ENCODE data around the gene HOXA1. TPM values are rescaled to one million over a fixed set of nuclear protein-coding genes. Genes with fewer than 3 reads are reported as not detected.

Gene HOXA1
- total RNA-seq, 1 experiment from 2014 or later: 8.8 TPM

- Histone ChIP-seq H3K27ac (ENCODE audit: low read length) (peak overlapping the region; percentile 71), H3K9me3 (ENCODE audit: control insufficient read depth, insufficient read depth, low read depth, low read length) (no peaks in the 10 kb centered on the region), H3K4me1 (ENCODE audit: control insufficient read depth, insufficient read depth, low read length) (peaks cover 51% of the 10 kb centered on the region), H3K27me3 (ENCODE audit: control insufficient read depth, insufficient read depth, low read length) (no peaks in the 10 kb centered on the region), H3K36me3 (ENCODE audit: control insufficient read depth, insufficient read depth, low read length) (no peaks in the 10 kb centered on the region), H3K4me3 (ENCODE audit: low read depth in 2 of 2, low read length in 2 of 2) (no peak overlapping the region)
- DNase-seq (ENCODE audit: low read depth, low spot score): no peak
- intact Hi-C loops (cut with micrococcal nuclease; ENCODE audit: unreplicated experiment): loop anchor here (10.0 kb wide), 1 partner anchor 56 kb away; no protein-coding TSS in a partner anchor
- TF ChIP-seq, protein P1, sequence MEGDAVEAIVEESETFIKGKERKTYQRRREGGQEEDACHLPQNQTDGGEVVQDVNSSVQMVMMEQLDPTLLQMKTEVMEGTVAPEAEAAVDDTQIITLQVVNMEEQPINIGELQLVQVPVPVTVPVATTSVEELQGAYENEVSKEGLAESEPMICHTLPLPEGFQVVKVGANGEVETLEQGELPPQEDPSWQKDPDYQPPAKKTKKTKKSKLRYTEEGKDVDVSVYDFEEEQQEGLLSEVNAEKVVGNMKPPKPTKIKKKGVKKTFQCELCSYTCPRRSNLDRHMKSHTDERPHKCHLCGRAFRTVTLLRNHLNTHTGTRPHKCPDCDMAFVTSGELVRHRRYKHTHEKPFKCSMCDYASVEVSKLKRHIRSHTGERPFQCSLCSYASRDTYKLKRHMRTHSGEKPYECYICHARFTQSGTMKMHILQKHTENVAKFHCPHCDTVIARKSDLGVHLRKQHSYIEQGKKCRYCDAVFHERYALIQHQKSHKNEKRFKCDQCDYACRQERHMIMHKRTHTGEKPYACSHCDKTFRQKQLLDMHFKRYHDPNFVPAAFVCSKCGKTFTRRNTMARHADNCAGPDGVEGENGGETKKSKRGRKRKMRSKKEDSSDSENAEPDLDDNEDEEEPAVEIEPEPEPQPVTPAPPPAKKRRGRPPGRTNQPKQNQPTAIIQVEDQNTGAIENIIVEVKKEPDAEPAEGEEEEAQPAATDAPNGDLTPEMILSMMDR (IDR thresholded peaks at IDR 0.05): no peak
- TF ChIP-seq, protein P2, sequence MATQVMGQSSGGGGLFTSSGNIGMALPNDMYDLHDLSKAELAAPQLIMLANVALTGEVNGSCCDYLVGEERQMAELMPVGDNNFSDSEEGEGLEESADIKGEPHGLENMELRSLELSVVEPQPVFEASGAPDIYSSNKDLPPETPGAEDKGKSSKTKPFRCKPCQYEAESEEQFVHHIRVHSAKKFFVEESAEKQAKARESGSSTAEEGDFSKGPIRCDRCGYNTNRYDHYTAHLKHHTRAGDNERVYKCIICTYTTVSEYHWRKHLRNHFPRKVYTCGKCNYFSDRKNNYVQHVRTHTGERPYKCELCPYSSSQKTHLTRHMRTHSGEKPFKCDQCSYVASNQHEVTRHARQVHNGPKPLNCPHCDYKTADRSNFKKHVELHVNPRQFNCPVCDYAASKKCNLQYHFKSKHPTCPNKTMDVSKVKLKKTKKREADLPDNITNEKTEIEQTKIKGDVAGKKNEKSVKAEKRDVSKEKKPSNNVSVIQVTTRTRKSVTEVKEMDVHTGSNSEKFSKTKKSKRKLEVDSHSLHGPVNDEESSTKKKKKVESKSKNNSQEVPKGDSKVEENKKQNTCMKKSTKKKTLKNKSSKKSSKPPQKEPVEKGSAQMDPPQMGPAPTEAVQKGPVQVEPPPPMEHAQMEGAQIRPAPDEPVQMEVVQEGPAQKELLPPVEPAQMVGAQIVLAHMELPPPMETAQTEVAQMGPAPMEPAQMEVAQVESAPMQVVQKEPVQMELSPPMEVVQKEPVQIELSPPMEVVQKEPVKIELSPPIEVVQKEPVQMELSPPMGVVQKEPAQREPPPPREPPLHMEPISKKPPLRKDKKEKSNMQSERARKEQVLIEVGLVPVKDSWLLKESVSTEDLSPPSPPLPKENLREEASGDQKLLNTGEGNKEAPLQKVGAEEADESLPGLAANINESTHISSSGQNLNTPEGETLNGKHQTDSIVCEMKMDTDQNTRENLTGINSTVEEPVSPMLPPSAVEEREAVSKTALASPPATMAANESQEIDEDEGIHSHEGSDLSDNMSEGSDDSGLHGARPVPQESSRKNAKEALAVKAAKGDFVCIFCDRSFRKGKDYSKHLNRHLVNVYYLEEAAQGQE (IDR thresholded peaks at IDR 0.05; ENCODE audit: insufficient read depth in 1 of 2, low read depth in 2 of 2, low read length in 1 of 2): no peak
- TF ChIP-seq SIN3A (IDR thresholded peaks at IDR 0.05; ENCODE audit: borderline replicate concordance, insufficient read depth, low read depth, low read length) (no peak), POLR2AphosphoS5 (IDR thresholded peaks at IDR 0.05; ENCODE audit: low read depth, low read length) (no peak), TCF7L2 (IDR thresholded peaks at IDR 0.05; ENCODE audit: low read depth, low read length) (0 out of 2 replicates have a peak, but pooled peaks have one; percentile 45)
- BruUV-seq (replicated peaks): no TSS peak
- CTCF ChIA-PET: no interaction called here
- no peak for ATAC-seq
- in situ Hi-C loops (cut with HindIII; ENCODE audit: low pct_unique_long_range_greater_than_20kb, low sequenced_read_pairs): no loop called here
- POLR2A ChIA-PET: no interaction called here
Measured at GRCh38 chr7:27091105-27091504, 4.7 kb downstream of the HOXA1 start.

- CTCF ChIA-PET: no interaction called here
- Histone ChIP-seq H3K9me3 (ENCODE audit: control insufficient read depth, insufficient read depth, low read depth, low read length) (no peaks in the 10 kb centered on the region), H3K27ac (ENCODE audit: low read length) (no peak overlapping the region), H3K36me3 (ENCODE audit: control insufficient read depth, insufficient read depth, low read length) (no peaks in the 10 kb centered on the region), H3K4me3 (ENCODE audit: low read depth in 2 of 2, low read length in 2 of 2) (no peak overlapping the region), H3K27me3 (ENCODE audit: control insufficient read depth, insufficient read depth, low read length) (no peaks in the 10 kb centered on the region), H3K4me1 (ENCODE audit: control insufficient read depth, insufficient read depth, low read length) (peaks cover 35% of the 10 kb centered on the region)
- DNase-seq (ENCODE audit: low read depth, low spot score): no peak
- TF ChIP-seq, protein P2 (IDR thresholded peaks at IDR 0.05; ENCODE audit: insufficient read depth in 1 of 2, low read depth in 2 of 2, low read length in 1 of 2): no peak
- TF ChIP-seq POLR2AphosphoS5 (IDR thresholded peaks at IDR 0.05; ENCODE audit: low read depth, low read length): no peak
- no peak for TF ChIP-seq TCF7L2 (IDR thresholded peaks at IDR 0.05; ENCODE audit: low read depth, low read length)
- TF ChIP-seq, protein P1 (IDR thresholded peaks at IDR 0.05): no peak
- TF ChIP-seq SIN3A (IDR thresholded peaks at IDR 0.05; ENCODE audit: borderline replicate concordance, insufficient read depth, low read depth, low read length): no peak
- intact Hi-C loops (cut with micrococcal nuclease; ENCODE audit: unreplicated experiment): no loop called here
- BruUV-seq (replicated peaks): no TSS peak
- POLR2A ChIA-PET: interaction anchor here (0.6 kb wide), 1 partner anchor 24 kb away, joined by 4 read pairs; no protein-coding TSS in a partner anchor
- in situ Hi-C loops (cut with HindIII; ENCODE audit: low pct_unique_long_range_greater_than_20kb, low sequenced_read_pairs): no loop called here
- no peak for ATAC-seq
Measured at GRCh38 chr7:27088002-27088922, 7.5 kb downstream of the HOXA1 start.
